GM12891 (cell line): Measurements from ENCODE around the gene NIN.

Experiments
- PAX5 ChIP-seq: IDR thresholded peaks from 2 replicates; pipeline ENCODE4 v1.6.1; 2011; ENCODE audit warnings: low read length, moderate library complexity, mild to moderate bottlenecking; ENCODE audit not compliant: insufficient read depth, severe bottlenecking
- POLR2A ChIP-seq: IDR thresholded peaks from 2 replicates; pipeline ENCODE4 v1.6.1; 2011; ENCODE audit warnings: low read depth, low read length, control low read depth
- POLR2AphosphoS5 ChIP-seq: IDR thresholded peaks from 2 replicates; pipeline ENCODE4 v1.6.1; 2011; ENCODE audit warnings: low read depth, low read length, control low read depth
- SPI1 ChIP-seq: IDR thresholded peaks from 2 replicates; pipeline ENCODE4 v1.6.1; 2011; ENCODE audit warnings: low read depth, low read length, control low read depth
- TAF1 ChIP-seq: IDR thresholded peaks from 2 replicates; pipeline ENCODE4 v1.6.1; 2011; ENCODE audit warnings: low read depth, low read length, control low read depth

DNA sequence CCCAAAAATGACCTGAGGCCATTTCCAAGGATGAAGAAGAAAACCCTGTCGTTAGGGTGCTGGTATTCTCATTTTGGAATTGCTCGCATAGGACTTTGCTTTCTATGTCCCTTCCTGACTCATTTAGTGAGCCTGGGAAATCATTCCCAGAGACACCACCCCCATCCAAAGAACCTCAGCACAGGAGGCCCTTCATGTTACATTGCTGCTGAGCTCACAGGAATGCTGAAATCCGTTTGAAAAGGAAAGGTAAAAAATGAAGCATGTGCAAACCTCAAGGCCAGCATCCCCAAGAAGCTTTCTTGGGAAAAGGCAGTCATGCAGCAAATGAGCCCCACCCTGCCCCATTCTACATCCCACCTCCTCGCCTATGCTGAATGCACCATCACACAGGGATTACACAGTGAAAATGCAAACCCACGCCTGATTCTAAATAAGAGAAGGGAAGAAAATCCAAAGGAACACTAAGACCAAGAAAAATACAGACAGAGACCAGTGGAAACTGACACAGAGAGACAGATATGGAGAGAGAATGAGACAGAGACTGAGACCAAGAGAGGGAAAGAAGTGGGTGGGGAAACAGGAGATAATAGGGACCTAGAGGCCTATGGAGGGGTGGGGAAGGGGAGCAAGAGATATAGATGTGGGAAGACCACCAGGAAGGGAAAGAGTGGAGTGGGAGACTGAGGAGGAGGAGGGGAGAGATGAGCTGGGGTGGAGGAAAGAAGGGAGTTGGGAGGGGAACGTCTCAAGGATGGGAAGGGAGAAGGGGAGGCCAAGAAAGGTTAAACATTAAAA, 33.5 kb downstream of the NIN start:
- no peak for TF ChIP-seq POLR2AphosphoS5
- TF ChIP-seq POLR2A, result no peak
- TF ChIP-seq PAX5, result no peak
- TF ChIP-seq SPI1, result no peak
- TF ChIP-seq TAF1, result no peak
